Astrocyte of the cerebellum (primary cell): ENCODE measurements around the gene RIC8B.
A peak's percentile ranks its signal among the peaks of the same experiment; 100 is the strongest.

Source experiments
- DNase-seq: peaks from one replicate; pipeline ENCODE4 v3.0.0-alpha.2; 2011; ENCODE audit warnings: low read depth
- H3K4me3 ChIP-seq: 2 replicates; pipeline ENCODE4 v1.5.1; 2011; ENCODE audit warnings: mild to moderate bottlenecking, low read depth, low read length, moderate library complexity
- in situ Hi-C: cut with HindIII; loops from 2 replicates; pipeline ENCODE4 v1.10.0; 2017; ENCODE audit warnings: low sequenced_read_pairs
- TF ChIP-seq, protein P1 (sequence below): IDR thresholded peaks from 2 replicates; pipeline ENCODE4 v1.5.1; 2012; ENCODE audit warnings: low read length, low read depth, moderate library complexity, mild to moderate bottlenecking; ENCODE audit errors: missing control alignments

RIC8B gene

GRCh38 chr12:106879612-106880011, 105.1 kb downstream of the RIC8B start:
- in situ Hi-C loops, result no loop called here
- TF ChIP-seq, protein P1, sequence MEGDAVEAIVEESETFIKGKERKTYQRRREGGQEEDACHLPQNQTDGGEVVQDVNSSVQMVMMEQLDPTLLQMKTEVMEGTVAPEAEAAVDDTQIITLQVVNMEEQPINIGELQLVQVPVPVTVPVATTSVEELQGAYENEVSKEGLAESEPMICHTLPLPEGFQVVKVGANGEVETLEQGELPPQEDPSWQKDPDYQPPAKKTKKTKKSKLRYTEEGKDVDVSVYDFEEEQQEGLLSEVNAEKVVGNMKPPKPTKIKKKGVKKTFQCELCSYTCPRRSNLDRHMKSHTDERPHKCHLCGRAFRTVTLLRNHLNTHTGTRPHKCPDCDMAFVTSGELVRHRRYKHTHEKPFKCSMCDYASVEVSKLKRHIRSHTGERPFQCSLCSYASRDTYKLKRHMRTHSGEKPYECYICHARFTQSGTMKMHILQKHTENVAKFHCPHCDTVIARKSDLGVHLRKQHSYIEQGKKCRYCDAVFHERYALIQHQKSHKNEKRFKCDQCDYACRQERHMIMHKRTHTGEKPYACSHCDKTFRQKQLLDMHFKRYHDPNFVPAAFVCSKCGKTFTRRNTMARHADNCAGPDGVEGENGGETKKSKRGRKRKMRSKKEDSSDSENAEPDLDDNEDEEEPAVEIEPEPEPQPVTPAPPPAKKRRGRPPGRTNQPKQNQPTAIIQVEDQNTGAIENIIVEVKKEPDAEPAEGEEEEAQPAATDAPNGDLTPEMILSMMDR, result no peak
- DNase-seq, result no peak
- H3K4me3 ChIP-seq, result no peak overlapping the region

DNA sequence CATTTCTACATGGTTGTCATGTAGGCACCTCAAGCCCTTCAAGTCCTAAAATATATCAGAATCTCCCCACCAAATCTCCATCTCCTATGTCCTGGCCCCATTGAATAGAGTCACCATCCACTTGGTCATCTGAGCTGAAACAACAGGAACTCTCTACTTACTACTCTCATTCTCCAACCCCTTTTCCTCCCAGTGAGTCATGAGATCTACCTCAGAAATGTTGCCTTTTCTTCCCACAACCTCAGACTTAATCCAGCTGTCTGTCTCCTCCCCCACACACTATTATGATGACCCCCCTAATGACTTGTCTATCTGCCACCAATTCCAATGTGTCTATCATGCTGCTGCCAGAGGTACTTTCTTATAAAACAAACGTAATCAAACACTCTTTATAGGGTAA, 108.9 kb downstream of the RIC8B start:
- in situ Hi-C loops, result no loop called here
- peak; percentile 5 for DNase-seq
- H3K4me3 ChIP-seq, result no peak overlapping the region
- TF ChIP-seq, protein P1, result no peak

DNA sequence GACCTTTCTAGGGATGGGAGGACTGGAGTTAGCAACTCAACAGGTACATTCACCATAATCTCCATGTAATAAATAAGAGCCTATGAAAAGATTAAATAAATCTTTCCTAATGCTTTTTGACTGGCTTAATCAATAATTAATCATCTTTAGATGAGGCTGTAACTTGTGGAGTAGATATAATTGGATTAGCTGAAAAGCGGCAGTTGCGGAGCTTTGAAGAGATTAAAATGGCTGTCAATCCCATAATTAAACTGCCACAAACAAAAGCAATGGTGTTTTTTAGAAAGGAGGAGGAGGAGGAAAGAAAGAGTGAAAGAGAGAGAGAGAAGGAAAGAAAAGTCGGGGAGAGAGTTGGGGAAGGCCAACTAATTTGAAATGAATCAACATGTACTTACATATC, 110.5 kb downstream of the RIC8B start:
- H3K4me3 ChIP-seq, result no peak overlapping the region
- in situ Hi-C loops, result no loop called here
- TF ChIP-seq, protein P1, result no peak
- DNase-seq, result no peak

DNA sequence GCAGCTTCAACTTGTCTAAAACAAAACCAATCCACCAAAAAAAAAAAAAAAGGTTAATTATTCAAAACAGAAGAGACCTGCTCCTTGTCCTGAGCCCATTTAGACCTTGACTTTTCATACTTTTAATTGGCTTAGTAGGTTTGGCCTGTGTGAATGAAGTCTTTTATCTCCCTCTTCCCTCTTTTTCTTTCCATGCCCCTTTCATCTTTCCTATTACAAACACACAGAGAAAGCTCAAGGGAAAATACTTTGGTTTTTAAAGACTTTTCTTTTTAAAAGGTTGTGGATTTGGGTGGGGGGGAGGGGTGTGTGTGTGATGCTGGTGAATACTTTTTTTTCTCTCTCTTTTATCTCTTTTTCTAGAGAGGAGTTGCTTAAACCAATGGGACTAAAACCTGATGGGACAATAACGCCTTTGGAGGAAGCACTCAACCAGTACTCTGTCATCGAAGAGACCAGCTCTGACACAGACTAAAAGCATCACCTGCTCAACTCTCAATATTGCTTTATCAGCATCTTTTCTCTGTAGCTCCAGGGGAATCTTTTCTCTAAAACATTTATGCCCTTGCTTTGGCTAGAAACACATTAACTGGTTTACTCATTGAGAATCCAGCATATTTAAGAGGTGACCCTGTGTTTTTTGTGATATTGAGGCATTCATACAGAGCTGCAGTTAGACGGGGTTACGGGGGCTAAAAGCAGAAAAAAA, 111.2 kb downstream of the RIC8B start:
- no peak for DNase-seq
- in situ Hi-C loops, result no loop called here
- no peak overlapping the region for H3K4me3 ChIP-seq
- TF ChIP-seq, protein P1, result no peak

DNA sequence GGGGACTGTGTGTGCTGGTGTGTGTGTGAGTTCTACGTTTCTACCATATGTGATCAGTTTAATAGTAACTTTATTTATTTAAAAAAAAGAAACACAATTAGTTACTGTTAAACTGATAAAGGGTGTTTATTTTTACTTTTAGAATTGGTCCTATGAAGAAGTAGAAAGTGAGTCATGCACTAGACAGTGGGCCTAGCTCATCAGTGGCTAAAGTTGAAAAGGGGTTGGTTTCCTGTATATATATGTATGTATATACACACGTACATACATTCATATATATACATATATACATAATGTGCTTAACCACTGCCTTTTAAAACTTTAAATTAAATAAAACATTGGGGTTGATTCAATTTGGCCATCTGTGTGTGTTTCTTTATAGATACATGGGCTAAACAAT, 112.5 kb downstream of the RIC8B start:
- TF ChIP-seq, protein P1, result no peak
- no peak for DNase-seq
- in situ Hi-C loops, result no loop called here
- H3K4me3 ChIP-seq, result no peak overlapping the region

DNA sequence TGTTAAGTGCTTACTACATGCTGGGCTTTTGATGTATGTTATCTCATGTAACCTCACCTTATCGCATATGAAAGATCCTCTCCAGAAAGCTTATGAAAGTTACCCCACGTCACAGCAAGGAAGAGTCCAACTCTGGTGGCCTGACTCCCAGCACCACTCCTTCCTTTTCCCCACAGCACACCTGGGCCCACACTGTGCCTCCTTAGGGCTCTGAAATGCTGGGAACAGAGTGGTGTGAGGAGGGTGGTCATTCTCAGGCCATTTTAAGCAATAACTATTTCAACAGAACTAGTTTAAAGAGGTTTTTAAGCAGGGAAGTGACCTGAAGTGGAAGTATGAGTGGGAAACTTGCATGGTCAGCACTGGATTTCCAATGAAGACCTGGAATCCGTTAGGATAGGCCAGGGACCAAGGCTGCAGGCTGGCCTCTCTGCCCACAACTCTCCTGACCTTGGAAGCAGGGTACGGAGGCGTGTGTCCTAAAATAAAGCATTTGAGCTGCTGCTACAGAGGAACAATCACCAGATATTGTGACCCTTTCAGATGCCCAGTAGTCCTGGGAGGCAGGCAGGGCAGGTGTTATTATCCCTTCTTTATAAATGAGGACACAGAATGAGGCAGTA, 114.0 kb downstream of the RIC8B start:
- DNase-seq, result no peak
- in situ Hi-C loops, result no loop called here
- TF ChIP-seq, protein P1, result no peak
- H3K4me3 ChIP-seq, result no peak overlapping the region
